ENCODE results near the gene BRI3.

BRI3 gene

DNA sequence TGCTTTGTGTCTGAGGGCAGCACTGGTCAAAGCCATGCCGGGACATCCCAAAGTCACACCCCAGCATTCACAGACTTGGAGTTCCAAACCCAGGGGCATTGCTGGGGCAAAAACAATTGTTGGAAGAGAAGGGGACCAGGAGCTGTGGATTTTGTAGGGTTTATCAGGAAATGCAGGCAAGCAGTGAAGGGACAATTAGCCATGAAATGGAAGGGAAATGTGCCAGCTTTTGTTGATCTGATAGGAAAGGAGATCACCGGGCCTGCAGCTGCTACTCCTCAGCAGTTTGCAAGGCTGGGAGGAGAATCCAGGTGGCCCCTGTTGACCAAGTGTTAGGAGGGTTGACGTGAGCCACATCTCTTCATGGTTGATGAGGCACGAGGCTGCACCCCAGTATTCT lies 2.5 kb upstream of the BRI3 start:
- no peaks in the 10 kb centered on the region for H3K36me3 ChIP-seq (ENCODE audit: control insufficient read depth, insufficient read depth, low read length)
- no peak overlapping the region for H3K4me3 ChIP-seq (ENCODE audit: insufficient read depth, low read depth, low read length)
- no peak overlapping the region for H3K27ac ChIP-seq (ENCODE audit: insufficient read depth, low read depth, low read length, poor library complexity, severe bottlenecking)
- peaks cover 14% of the 10 kb centered on the region for H3K4me1 ChIP-seq (ENCODE audit: control insufficient read depth, insufficient read depth, low read length)
- WGBS, 2 experiments: 89 to 92% methylated on average over 4 of the region's 4 CpGs
- H3K9me3 ChIP-seq (ENCODE audit: control insufficient read depth, low read length): no peaks in the 10 kb centered on the region
- H3K27me3 ChIP-seq (ENCODE audit: control insufficient read depth, insufficient read depth, low read length, poor library complexity, severe bottlenecking): no peaks in the 10 kb centered on the region

DNA sequence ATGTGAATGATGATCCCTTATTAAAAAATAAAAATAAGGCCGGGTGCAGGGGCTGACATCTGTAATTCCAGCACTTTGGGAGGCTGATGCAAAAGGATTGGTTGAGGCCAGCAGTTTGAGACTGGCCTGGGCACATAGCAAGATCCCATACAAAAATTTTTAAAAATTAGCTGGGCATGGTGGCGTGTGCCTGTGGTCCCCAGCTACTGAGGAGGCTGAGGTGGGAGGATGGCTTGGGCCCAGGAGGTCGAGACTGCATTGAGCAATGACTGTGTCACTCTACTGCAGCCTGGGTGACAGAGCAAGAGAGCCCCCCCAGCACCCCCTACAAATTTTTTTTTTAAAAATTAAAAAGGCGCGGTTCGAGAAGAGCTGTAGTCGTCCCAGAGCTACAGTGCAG lies 1.2 kb upstream of the BRI3 start:
- WGBS, 2 experiments: 77 to 78% methylated on average over 7 of the region's 7 CpGs
- H3K27me3 ChIP-seq (ENCODE audit: control insufficient read depth, insufficient read depth, low read length, poor library complexity, severe bottlenecking): no peaks in the 10 kb centered on the region
- H3K27ac ChIP-seq (ENCODE audit: insufficient read depth, low read depth, low read length, poor library complexity, severe bottlenecking): no peak overlapping the region
- H3K36me3 ChIP-seq (ENCODE audit: control insufficient read depth, insufficient read depth, low read length): no peaks in the 10 kb centered on the region
- H3K9me3 ChIP-seq (ENCODE audit: control insufficient read depth, low read length): no peaks in the 10 kb centered on the region
- H3K4me3 ChIP-seq (ENCODE audit: insufficient read depth, low read depth, low read length): peak overlapping the region; percentile 48
- peaks cover 28% of the 10 kb centered on the region for H3K4me1 ChIP-seq (ENCODE audit: control insufficient read depth, insufficient read depth, low read length)

DNA sequence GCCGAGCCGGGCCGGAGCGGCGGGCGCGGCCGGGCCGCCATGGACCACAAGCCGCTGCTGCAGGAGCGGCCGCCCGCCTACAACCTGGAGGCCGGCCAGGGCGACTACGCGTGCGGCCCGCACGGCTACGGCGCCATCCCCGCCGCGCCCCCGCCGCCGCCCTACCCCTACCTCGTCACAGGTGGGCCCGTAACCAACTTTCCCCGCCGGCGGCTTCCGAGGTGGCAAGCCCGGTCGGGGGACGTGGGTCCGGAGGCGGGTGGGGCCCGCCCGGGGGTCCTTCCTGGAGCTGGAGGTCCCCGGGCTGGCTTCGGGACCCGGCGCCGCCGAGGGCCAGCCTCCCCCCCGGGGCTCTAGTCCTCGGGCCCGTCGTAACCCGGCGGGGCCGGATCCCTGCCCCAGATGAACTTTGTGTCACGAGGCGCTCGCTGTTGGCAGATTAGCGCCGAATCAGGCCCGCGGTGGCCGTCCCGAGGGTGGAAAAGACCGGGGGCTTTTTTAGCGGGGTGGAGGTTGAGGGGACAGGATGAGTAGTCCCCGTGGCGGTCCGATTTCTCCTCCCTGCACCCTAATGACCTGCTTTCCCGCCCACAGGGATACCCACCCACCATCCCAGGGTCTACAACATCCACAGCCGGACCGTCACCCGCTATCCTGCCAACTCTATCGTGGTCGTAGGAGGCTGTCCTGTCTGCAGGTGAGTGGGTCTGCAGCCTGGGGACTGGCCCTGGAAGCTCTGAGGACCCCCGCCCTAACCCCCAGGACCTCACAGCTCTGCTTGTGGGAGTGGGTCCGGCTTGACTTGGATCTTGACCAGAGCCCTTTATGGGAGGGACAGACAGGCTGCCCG lies 496 bp downstream of the BRI3 start:
- H3K27ac ChIP-seq (ENCODE audit: insufficient read depth, low read depth, low read length, poor library complexity, severe bottlenecking): no peak overlapping the region
- no peaks in the 10 kb centered on the region for H3K9me3 ChIP-seq (ENCODE audit: control insufficient read depth, low read length)
- H3K36me3 ChIP-seq (ENCODE audit: control insufficient read depth, insufficient read depth, low read length): no peaks in the 10 kb centered on the region
- peaks cover 43% of the 10 kb centered on the region for H3K4me1 ChIP-seq (ENCODE audit: control insufficient read depth, insufficient read depth, low read length)
- H3K27me3 ChIP-seq (ENCODE audit: control insufficient read depth, insufficient read depth, low read length, poor library complexity, severe bottlenecking): no peaks in the 10 kb centered on the region
- 1 to 2% methylated on average over 77 of the region's 77 CpGs for WGBS, 2 experiments
- peak overlapping the region; percentile 83 for H3K4me3 ChIP-seq (ENCODE audit: insufficient read depth, low read depth, low read length)

DNA sequence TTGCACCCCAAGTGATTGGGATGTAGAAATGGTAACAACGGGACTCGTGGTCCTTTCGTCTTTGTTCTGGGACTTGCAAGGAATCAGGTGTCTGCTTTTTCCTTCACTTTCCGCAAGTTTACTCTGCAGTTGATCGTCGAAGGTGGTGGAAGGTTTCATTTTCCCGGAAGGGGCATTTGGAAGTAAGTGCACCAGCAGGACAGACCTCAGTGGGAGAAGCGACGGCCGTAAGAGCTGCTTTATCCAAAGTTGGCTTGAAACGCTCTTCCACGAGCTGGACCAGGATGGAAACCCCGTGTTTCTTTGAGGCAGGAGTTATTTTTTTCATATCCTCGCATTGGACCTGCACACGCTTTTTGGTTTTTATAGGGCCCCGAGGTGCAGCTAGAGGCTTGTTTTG lies 1.2 kb downstream of the BRI3 start:
- Histone ChIP-seq H3K27me3 (ENCODE audit: control insufficient read depth, insufficient read depth, low read length, poor library complexity, severe bottlenecking) (no peaks in the 10 kb centered on the region), H3K36me3 (ENCODE audit: control insufficient read depth, insufficient read depth, low read length) (no peaks in the 10 kb centered on the region), H3K4me3 (ENCODE audit: insufficient read depth, low read depth, low read length) (peak overlapping the region; percentile 83), H3K27ac (ENCODE audit: insufficient read depth, low read depth, low read length, poor library complexity, severe bottlenecking) (no peak overlapping the region), H3K4me1 (ENCODE audit: control insufficient read depth, insufficient read depth, low read length) (peaks cover 47% of the 10 kb centered on the region), H3K9me3 (ENCODE audit: control insufficient read depth, low read length) (no peaks in the 10 kb centered on the region)
- 62 to 68% methylated on average over 16 of the region's 16 CpGs for WGBS, 2 experiments

DNA sequence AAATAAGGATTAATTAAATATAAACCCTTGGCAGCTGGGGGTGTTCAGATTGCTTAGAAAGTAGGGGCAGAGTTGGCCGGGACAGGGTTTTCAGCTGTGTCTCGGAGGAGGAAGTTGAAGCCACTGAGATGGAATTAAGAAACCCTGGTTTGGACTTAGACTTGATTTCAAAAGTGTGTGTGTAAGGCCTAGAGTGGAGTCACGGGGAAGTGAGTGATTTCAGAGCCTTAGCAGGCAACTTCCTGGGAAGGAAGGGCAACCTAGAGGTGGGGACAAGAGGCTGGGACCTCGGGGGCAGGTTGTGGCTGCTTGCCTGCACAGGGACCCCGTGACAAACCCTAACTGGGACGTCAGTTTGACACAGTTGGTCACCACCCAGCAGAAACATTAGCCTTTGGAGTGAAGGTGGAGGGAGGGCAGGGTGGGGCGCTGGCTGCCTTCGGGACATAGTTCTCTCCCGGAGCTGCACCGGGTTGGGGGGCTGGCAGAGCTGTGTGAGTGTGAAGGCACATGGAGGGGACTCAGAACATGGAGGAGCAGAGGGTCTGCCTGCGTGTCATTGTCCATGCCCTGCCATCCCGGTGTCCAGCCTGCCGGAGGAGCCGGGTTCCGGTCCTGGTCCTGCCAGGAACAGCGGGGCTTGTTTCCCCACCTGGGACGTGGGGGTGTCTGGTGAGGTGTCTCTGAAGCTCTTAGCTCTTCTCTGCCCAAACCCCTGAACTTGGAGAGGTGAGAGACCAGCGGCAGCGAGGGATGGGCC lies 1.8 kb downstream of the BRI3 start:
- WGBS, 2 experiments: 93 to 94% methylated on average over 19 of the region's 19 CpGs
- peak overlapping the region; percentile 83 for H3K4me3 ChIP-seq (ENCODE audit: insufficient read depth, low read depth, low read length)
- no peaks in the 10 kb centered on the region for H3K36me3 ChIP-seq (ENCODE audit: control insufficient read depth, insufficient read depth, low read length)
- H3K4me1 ChIP-seq (ENCODE audit: control insufficient read depth, insufficient read depth, low read length): peaks cover 47% of the 10 kb centered on the region
- H3K27ac ChIP-seq (ENCODE audit: insufficient read depth, low read depth, low read length, poor library complexity, severe bottlenecking): no peak overlapping the region
- no peaks in the 10 kb centered on the region for H3K27me3 ChIP-seq (ENCODE audit: control insufficient read depth, insufficient read depth, low read length, poor library complexity, severe bottlenecking)
- H3K9me3 ChIP-seq (ENCODE audit: control insufficient read depth, low read length): no peaks in the 10 kb centered on the region

DNA sequence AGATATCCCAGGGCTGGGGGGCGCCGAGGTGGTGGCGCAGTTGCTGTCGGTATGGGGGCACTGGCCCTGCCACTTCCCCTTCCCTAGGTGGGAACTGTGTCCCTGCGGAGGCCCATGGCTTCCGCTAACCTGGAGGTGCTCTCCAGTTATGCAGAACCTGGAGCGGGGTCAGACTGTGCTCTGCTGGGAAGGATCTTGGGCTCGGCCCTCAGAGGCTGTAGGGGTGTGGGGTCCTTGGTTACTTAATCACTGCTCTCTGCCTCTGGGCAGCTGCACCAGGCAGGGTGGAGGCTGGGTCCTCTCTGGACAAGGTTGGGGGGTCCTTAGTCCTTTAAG lies 2.4 kb downstream of the BRI3 start:
- Histone ChIP-seq H3K9me3 (ENCODE audit: control insufficient read depth, low read length) (no peaks in the 10 kb centered on the region), H3K36me3 (ENCODE audit: control insufficient read depth, insufficient read depth, low read length) (no peaks in the 10 kb centered on the region), H3K4me1 (ENCODE audit: control insufficient read depth, insufficient read depth, low read length) (peaks cover 47% of the 10 kb centered on the region), H3K27ac (ENCODE audit: insufficient read depth, low read depth, low read length, poor library complexity, severe bottlenecking) (no peak overlapping the region), H3K27me3 (ENCODE audit: control insufficient read depth, insufficient read depth, low read length, poor library complexity, severe bottlenecking) (no peaks in the 10 kb centered on the region), H3K4me3 (ENCODE audit: insufficient read depth, low read depth, low read length) (no peak overlapping the region)
- WGBS, 2 experiments: 91 to 93% methylated on average over 8 of the region's 8 CpGs

DNA sequence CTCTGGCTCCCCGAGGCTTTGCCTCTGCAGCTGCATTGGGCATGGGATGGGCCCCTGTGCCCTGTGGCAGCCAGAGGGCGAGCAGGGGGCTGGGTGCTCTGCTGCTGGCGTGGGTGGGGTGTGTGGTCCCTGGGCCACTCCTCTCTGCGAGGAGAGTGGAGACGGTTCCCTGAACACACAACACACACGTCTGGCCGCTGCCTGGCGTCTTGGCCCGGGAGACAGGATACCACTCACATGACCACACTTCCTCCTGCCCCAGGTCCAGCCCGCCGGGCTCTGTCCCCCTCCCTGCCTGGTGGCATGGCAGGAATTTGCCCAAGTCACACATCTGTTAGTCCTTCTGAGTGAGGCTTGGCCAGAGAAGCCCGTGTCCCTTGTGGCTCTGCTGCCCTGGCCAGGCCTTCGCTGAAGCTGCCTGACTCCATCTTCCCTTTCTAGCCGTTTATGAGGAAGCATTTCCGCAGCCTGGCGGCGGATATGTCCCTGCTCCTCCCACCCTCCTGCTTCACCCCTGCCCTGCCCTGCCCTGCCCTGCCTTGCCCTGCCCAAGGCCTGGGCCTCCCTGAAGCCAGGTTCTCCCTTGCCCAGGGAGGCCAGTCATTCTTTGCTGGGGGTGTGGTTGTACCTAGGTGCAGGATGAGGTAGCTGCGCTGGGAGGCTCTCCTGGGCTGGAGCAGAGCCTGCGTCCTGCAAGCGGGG lies 3.0 kb downstream of the BRI3 start:
- Histone ChIP-seq H3K27me3 (ENCODE audit: control insufficient read depth, insufficient read depth, low read length, poor library complexity, severe bottlenecking) (no peaks in the 10 kb centered on the region), H3K4me1 (ENCODE audit: control insufficient read depth, insufficient read depth, low read length) (peaks cover 47% of the 10 kb centered on the region), H3K4me3 (ENCODE audit: insufficient read depth, low read depth, low read length) (no peak overlapping the region), H3K27ac (ENCODE audit: insufficient read depth, low read depth, low read length, poor library complexity, severe bottlenecking) (no peak overlapping the region), H3K9me3 (ENCODE audit: control insufficient read depth, low read length) (no peaks in the 10 kb centered on the region), H3K36me3 (ENCODE audit: control insufficient read depth, insufficient read depth, low read length) (no peaks in the 10 kb centered on the region)
- WGBS, 2 experiments: 89 to 91% methylated on average over 20 of the region's 20 CpGs

DNA sequence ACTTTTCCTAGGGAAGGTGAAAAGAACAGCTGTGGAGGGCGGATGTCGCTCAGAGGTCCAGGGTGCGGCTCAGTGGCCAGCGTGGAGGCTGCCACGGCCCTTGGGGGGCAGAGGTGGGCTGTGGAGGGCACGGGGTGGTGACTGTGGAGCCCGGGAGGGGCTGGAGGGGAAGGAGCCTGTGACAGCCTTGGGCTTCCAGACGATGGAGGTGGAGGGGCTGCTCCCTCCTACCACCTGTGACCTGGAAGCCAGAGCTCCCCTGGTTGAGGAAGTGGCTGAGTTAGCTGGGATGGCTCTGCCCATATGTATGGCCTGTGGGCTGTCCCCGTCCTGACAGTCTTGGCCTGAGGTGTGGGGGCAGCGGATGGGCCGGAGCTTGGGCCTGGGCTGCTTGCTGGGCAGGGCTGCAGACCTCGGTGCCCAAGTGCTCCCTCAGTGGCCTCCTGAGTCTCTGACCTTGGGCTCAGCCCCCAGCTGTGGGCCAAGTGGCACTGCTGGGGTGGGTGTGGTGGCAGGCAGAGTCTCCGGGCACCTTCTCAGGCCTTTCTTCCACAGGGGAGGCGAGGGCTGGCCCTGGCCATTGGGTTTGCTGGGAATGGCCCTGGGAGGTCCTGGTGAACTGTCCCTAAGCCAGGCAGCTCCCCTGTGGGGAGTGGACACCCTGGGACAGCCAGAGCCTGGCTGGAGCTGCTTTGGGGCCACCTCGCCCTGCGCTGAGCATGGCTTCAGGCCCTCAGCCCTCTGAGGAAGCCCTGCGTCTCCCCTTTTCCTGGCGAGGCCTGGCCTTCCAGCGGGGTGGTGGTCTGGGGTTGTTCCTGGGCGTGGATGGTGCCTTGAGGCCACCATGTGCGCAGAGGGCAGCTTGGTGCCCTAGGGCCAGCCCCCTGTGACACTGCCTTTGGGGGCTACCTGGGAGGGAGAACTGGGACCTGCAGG lies 3.9 kb downstream of the BRI3 start:
- Histone ChIP-seq H3K27ac (ENCODE audit: insufficient read depth, low read depth, low read length, poor library complexity, severe bottlenecking) (no peak overlapping the region), H3K27me3 (ENCODE audit: control insufficient read depth, insufficient read depth, low read length, poor library complexity, severe bottlenecking) (no peaks in the 10 kb centered on the region), H3K4me1 (ENCODE audit: control insufficient read depth, insufficient read depth, low read length) (peaks cover 47% of the 10 kb centered on the region), H3K9me3 (ENCODE audit: control insufficient read depth, low read length) (no peaks in the 10 kb centered on the region), H3K4me3 (ENCODE audit: insufficient read depth, low read depth, low read length) (peak overlapping the region; percentile 4), H3K36me3 (ENCODE audit: control insufficient read depth, insufficient read depth, low read length) (no peaks in the 10 kb centered on the region)
- 89 to 90% methylated on average over 21 of the region's 21 CpGs for WGBS, 2 experiments

DNA sequence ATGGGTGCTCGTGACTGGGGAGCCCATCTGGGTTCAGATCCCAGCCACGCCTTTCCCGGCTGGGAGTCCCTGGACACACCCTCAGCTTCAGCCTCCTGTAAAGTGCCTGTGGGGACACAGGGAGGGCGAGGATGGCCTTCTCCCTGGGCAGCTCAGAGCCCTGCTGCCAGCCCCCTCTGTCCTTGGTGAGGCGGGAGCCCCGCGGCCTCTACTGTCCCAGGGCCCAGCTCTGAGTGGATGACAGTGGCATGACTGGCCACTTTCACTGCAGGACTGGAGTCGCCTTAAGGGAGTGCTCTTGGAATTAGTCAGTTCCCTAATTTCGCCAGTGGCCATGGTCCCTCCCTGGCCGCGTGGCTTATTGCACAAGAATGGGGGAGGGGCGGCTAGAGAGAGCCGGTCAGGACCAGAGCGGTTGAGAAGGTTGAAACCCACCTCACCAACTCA lies 4.6 kb downstream of the BRI3 start:
- peaks cover 47% of the 10 kb centered on the region for H3K4me1 ChIP-seq (ENCODE audit: control insufficient read depth, insufficient read depth, low read length)
- no peak overlapping the region for H3K27ac ChIP-seq (ENCODE audit: insufficient read depth, low read depth, low read length, poor library complexity, severe bottlenecking)
- no peaks in the 10 kb centered on the region for H3K9me3 ChIP-seq (ENCODE audit: control insufficient read depth, low read length)
- no peaks in the 10 kb centered on the region for H3K36me3 ChIP-seq (ENCODE audit: control insufficient read depth, insufficient read depth, low read length)
- no peak overlapping the region for H3K4me3 ChIP-seq (ENCODE audit: insufficient read depth, low read depth, low read length)
- H3K27me3 ChIP-seq (ENCODE audit: control insufficient read depth, insufficient read depth, low read length, poor library complexity, severe bottlenecking): no peaks in the 10 kb centered on the region
- WGBS, 2 experiments: 83% methylated on average over 14 of the region's 14 CpGs
